GM23338 (cell line): ENCODE data around the gene TSPAN32. TPM values are rescaled to one million over a fixed set of nuclear protein-coding genes. Genes with fewer than 3 reads are reported as not detected.

Experiments
- ATAC-seq: fragments of 200-7000 bp; cut with Tn5 transposase; 3 replicates; pipeline ENCODE4 v1.9.1; 2020
- DNase-seq: peaks from one replicate; pipeline ENCODE4 v3.0.0-alpha.2; 2015; ENCODE audit warnings: low spot score
- H2AFZ ChIP-seq: fragments of 200-600 bp; sonication (generic); 2 replicates; pipeline ENCODE4 v1.8.0; 2016; ENCODE audit warnings: antibody characterized with exemption, mild to moderate bottlenecking, moderate library complexity
- H3F3A ChIP-seq: fragments of 200-600 bp; sonication (generic); replicated peaks from 2 replicates; pipeline ENCODE4 v1.8.0; 2017; ENCODE audit warnings: antibody characterized with exemption, mixed run types, low read depth
- H3K27ac ChIP-seq: fragments of 200-600 bp; sonication (generic); 2 replicates; pipeline ENCODE4 v1.6.1; 2016; ENCODE audit warnings: low read depth
- H3K27me3 ChIP-seq: fragments of 200-600 bp; sonication (generic); 2 replicates; pipeline ENCODE4 v1.8.0; 2016; ENCODE audit warnings: mild to moderate bottlenecking, mixed run types, moderate library complexity; ENCODE audit not compliant: insufficient read depth
- H3K36me3 ChIP-seq: fragments of 200-600 bp; sonication (generic); 2 replicates; pipeline ENCODE4 v1.8.0; 2016; ENCODE audit warnings: mild to moderate bottlenecking; ENCODE audit not compliant: insufficient read depth
- H3K4me1 ChIP-seq: fragments of 200-600 bp; sonication (generic); 2 replicates; pipeline ENCODE4 v1.8.0; 2016; ENCODE audit warnings: mild to moderate bottlenecking, moderate library complexity; ENCODE audit not compliant: insufficient read depth
- H3K4me2 ChIP-seq: fragments of 200-600 bp; sonication (generic); 2 replicates; pipeline ENCODE4 v1.7.1; 2017; ENCODE audit warnings: mixed run types
- H3K4me3 ChIP-seq: fragments of 200-600 bp; sonication (generic); 2 replicates; pipeline ENCODE4 v1.6.1; 2016; ENCODE audit warnings: mixed run types
- H3K79me2 ChIP-seq: fragments of 200-600 bp; sonication (generic); replicated peaks from 2 replicates; pipeline ENCODE4 v1.8.0; 2017; ENCODE audit warnings: mild to moderate bottlenecking; ENCODE audit not compliant: insufficient read depth
- H3K9me2 ChIP-seq: fragments of 200-600 bp; sonication (generic); 2 replicates; pipeline ENCODE4 v1.8.0; 2017; ENCODE audit not compliant: insufficient read depth
- H4K20me1 ChIP-seq: fragments of 200-600 bp; sonication (generic); replicated peaks from 2 replicates; pipeline ENCODE4 v1.8.0; 2017; ENCODE audit warnings: mild to moderate bottlenecking; ENCODE audit not compliant: insufficient read depth
- H3K27ac Mint-ChIP-seq: 2 replicates; pipeline ENCODE4 v1.8.0; 2020; ENCODE audit warnings: inconsistent platforms, mild to moderate bottlenecking, moderate library complexity, mixed read lengths
- H3K27me3 Mint-ChIP-seq: 3 replicates; pipeline ENCODE4 v1.8.0; 2022; ENCODE audit warnings: low read depth, mild to moderate bottlenecking, moderate library complexity, mixed read lengths, inconsistent platforms; ENCODE audit not compliant: insufficient read depth, poor library complexity
- H3K36me3 Mint-ChIP-seq: 3 replicates; pipeline ENCODE4 v1.8.0; 2021; ENCODE audit warnings: low read depth, mild to moderate bottlenecking, inconsistent platforms, moderate library complexity, mixed read lengths
- H3K4me1 Mint-ChIP-seq: 3 replicates; pipeline ENCODE4 v1.8.0; 2020; ENCODE audit warnings: mild to moderate bottlenecking, inconsistent platforms, mixed read lengths
- H3K4me3 Mint-ChIP-seq: 3 replicates; pipeline ENCODE4 v1.8.0; 2021; ENCODE audit warnings: moderate library complexity, mild to moderate bottlenecking, inconsistent platforms, mixed read lengths
- H3K9me3 Mint-ChIP-seq: 3 replicates; pipeline ENCODE4 v1.8.0; 2020; ENCODE audit warnings: moderate library complexity, mild to moderate bottlenecking, inconsistent platforms, mixed read lengths
- CTCF ChIP-seq, 2 experiments: fragments of 200-600 bp in 1 of 2; sonication (generic) in 1 of 2; conservative IDR thresholded peaks; 2 replicates each; pipeline versions ENCODE4 v1.5.1 to v1.6.1; 2016 to 2017; ENCODE audit warnings: antibody characterized with exemption in 2 of 2, low read depth in 2 of 2, mild to moderate bottlenecking in 2 of 2, moderate library complexity in 1 of 2
- ETS1 ChIP-seq: IDR thresholded peaks from 2 replicates; pipeline ENCODE4 v1.6.1; 2016; ENCODE audit warnings: antibody characterized with exemption
- EZH2 ChIP-seq: fragments of 200-600 bp; sonication (generic); IDR thresholded peaks from one replicate; pipeline ENCODE4 v1.8.0; 2017; ENCODE audit warnings: antibody characterized with exemption, mild to moderate bottlenecking, low read depth; ENCODE audit not compliant: unreplicated experiment
- EZH2phosphoT487 ChIP-seq: fragments of 200-600 bp; sonication (generic); IDR thresholded peaks from one replicate; pipeline ENCODE4 v1.8.1; 2018; ENCODE audit warnings: antibody characterized with exemption; ENCODE audit not compliant: unreplicated experiment
- JUNB ChIP-seq: IDR thresholded peaks from one replicate; pipeline ENCODE4 v1.6.1; 2016; ENCODE audit warnings: antibody characterized with exemption; ENCODE audit not compliant: unreplicated experiment
- NANOG ChIP-seq: IDR thresholded peaks from 2 replicates; pipeline ENCODE4 v1.6.1; 2016; ENCODE audit warnings: antibody characterized with exemption, borderline replicate concordance
- STAT1 ChIP-seq: IDR thresholded peaks from one replicate; pipeline ENCODE4 v1.6.1; 2016; ENCODE audit warnings: antibody characterized with exemption; ENCODE audit not compliant: unreplicated experiment
- ZNF114 ChIP-seq: fragments of 250-450 bp; sonication (Bioruptor Pico); IDR thresholded peaks from 2 replicates; pipeline ENCODE4 v1.5.0; 2020; ENCODE audit warnings: mild to moderate bottlenecking, moderate library complexity
- polyA plus RNA-seq: library from polyadenylated mRNA; unstranded; fragments of >200 nt; fragmentation: Nextera tagmentation; extraction: Ambion mirVana; gene quantifications from 2 replicates; pipeline ENCODE4 v1.2.1, GENCODE V29; 2016
- total RNA-seq: library from RNA; depleted of rRNA; stranded (reverse); fragments of >200 nt; shearing (Covaris generic); gene quantifications from 2 replicates; pipeline ENCODE4 v1.2.3, GENCODE V29; 2014
- TF ChIP-seq, protein P1 (sequence below): IDR thresholded peaks from one replicate; pipeline ENCODE4 v1.6.1; 2018; ENCODE audit warnings: antibody characterized with exemption; ENCODE audit not compliant: unreplicated experiment

TSPAN32 gene
- total and polyA plus RNA-seq, 2 experiments from 2014 or later: not detected

DNA sequence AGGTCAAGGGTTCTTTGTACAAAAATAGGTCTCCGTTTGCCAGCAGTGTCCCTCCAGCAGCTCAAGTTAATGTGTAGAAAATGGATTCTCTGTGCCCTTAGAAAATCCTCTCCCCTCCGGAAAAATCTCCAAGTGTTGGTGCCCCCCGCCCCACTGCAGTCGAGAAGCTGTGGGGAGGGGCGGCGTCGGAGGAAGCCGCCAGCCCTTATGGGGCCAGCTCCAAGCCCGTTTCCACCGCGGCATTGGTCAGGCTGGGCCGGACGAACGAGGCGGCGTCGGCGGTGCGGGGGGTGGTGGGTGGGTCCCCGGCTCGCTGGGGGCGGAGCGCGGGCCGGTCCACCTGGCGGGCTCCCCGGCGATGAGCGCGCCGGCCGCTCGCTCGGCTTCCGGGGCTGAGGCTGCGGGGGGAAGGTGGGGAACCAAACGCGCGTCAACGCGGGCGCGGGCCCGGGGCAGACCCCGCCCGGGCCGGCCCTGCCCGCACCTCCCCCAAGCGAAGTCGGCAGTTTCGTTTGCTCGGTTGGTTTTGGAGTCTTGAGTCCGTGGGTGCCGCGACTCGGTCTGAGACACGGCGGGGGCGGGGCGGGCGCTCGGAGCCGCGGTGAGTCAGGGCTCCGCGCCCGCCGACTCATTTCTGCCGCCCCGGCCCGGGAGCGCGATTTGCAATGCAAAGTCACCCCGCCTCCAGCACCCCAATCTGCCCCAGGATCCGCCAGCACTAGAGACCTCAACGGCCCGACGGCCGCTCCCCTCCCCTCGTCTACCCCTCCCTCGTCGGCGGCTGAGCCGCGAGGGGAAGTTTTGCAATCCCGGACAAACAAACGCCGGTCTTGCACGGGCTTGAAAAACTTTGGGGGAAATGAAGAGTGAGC lies 32.8 kb upstream of the TSPAN32 start:
- peak overlapping the region; percentile 69; the same call in 1 of the 2 replicates for H2AFZ ChIP-seq
- H3K4me1 Mint-ChIP-seq: peaks cover 12% of the 10 kb centered on the region
- no peaks in the 10 kb centered on the region for H4K20me1 ChIP-seq
- no peaks in the 10 kb centered on the region for H3K36me3 ChIP-seq
- peak overlapping the region; percentile 80 for H3K4me2 ChIP-seq
- DNase-seq: peak; percentile 76
- H3K27ac Mint-ChIP-seq: no peak overlapping the region
- H3K27me3 Mint-ChIP-seq: peaks cover 60% of the 10 kb centered on the region
- H3K9me3 Mint-ChIP-seq: peaks cover 5% of the 10 kb centered on the region; the same call in 2 of the 3 replicates
- peaks cover 6% of the 10 kb centered on the region for H3K4me1 ChIP-seq
- H3K9me2 ChIP-seq: no peaks in the 10 kb centered on the region
- H3K36me3 Mint-ChIP-seq: no peaks in the 10 kb centered on the region
- peak; percentile 41 for ATAC-seq
- no peaks in the 10 kb centered on the region for H3K79me2 ChIP-seq
- H3F3A ChIP-seq: no peaks in the 10 kb centered on the region
- peaks cover 69% of the 10 kb centered on the region for H3K27me3 ChIP-seq
- no peak overlapping the region for H3K27ac ChIP-seq
- TF ChIP-seq ETS1 (no peak), EZH2 (peak; percentile 34), CTCF (conservative IDR thresholded peaks at IDR 0.05; ENCODE audit: low read depth in 2 of 2) (no peak), EZH2phosphoT487 (no peak), JUNB (no peak), ZNF114 (CRISPR knock-in tag) (no peak), NANOG (no peak), STAT1 (no peak)
- TF ChIP-seq, protein P1, sequence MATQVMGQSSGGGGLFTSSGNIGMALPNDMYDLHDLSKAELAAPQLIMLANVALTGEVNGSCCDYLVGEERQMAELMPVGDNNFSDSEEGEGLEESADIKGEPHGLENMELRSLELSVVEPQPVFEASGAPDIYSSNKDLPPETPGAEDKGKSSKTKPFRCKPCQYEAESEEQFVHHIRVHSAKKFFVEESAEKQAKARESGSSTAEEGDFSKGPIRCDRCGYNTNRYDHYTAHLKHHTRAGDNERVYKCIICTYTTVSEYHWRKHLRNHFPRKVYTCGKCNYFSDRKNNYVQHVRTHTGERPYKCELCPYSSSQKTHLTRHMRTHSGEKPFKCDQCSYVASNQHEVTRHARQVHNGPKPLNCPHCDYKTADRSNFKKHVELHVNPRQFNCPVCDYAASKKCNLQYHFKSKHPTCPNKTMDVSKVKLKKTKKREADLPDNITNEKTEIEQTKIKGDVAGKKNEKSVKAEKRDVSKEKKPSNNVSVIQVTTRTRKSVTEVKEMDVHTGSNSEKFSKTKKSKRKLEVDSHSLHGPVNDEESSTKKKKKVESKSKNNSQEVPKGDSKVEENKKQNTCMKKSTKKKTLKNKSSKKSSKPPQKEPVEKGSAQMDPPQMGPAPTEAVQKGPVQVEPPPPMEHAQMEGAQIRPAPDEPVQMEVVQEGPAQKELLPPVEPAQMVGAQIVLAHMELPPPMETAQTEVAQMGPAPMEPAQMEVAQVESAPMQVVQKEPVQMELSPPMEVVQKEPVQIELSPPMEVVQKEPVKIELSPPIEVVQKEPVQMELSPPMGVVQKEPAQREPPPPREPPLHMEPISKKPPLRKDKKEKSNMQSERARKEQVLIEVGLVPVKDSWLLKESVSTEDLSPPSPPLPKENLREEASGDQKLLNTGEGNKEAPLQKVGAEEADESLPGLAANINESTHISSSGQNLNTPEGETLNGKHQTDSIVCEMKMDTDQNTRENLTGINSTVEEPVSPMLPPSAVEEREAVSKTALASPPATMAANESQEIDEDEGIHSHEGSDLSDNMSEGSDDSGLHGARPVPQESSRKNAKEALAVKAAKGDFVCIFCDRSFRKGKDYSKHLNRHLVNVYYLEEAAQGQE: no peak
- H3K4me3 ChIP-seq: peak overlapping the region; percentile 58
- peak overlapping the region; percentile 65 for H3K4me3 Mint-ChIP-seq
